Right lobe of liver (tissue), 4 donors: ENCODE results near the gene TLE4.

Experiments used
- POLR2A ChIP-seq: fragments of 450-650 bp; IDR thresholded peaks from one replicate; pipeline ENCODE4 v1.6.1; 2017; ENCODE audit warnings: antibody characterized with exemption, mild to moderate bottlenecking
- TF ChIP-seq, protein P1 (sequence below), 4 donors: fragments of 200-600 bp in 3 of 4; fragments of 450-650 bp in 1 of 4; IDR thresholded peaks; one replicate each; pipeline versions ENCODE4 v1.5.1 to v1.8.0; 2016 to 2022; ENCODE audit warnings: antibody characterized with exemption in 4 of 4, mild to moderate bottlenecking in 2 of 4
- donor health status: DM: no; HTN: no; CAD: no.
- donor health status: DM: no; HTN: no; CAD: no.
- donor health status: DM: no; HTN: yes; CAD: no.

DNA sequence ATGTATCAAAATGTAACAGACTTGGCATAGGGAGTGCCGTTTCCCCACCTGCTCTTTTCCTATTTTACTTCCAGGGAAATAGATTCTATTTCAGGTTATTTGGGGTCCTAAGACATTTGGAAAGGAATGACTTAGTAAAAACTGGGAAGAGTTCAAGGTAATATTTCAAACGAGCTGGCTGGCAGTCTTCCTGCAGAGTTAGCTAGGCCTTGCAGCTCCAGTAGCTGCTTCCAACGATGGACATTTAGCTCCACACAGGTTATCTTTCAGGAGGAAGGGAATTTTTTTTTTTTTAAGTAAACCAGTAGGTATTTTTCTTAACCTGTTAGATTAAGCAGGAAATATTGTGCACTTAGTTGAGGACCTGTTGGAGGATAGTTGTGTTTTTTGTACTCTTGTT, 45.2 kb downstream of the TLE4 start:
- TF ChIP-seq, protein P1, sequence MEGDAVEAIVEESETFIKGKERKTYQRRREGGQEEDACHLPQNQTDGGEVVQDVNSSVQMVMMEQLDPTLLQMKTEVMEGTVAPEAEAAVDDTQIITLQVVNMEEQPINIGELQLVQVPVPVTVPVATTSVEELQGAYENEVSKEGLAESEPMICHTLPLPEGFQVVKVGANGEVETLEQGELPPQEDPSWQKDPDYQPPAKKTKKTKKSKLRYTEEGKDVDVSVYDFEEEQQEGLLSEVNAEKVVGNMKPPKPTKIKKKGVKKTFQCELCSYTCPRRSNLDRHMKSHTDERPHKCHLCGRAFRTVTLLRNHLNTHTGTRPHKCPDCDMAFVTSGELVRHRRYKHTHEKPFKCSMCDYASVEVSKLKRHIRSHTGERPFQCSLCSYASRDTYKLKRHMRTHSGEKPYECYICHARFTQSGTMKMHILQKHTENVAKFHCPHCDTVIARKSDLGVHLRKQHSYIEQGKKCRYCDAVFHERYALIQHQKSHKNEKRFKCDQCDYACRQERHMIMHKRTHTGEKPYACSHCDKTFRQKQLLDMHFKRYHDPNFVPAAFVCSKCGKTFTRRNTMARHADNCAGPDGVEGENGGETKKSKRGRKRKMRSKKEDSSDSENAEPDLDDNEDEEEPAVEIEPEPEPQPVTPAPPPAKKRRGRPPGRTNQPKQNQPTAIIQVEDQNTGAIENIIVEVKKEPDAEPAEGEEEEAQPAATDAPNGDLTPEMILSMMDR (IDR thresholded peaks at IDR 0.05): no peak
- TF ChIP-seq POLR2A: no peak
